Measurements from ENCODE around the gene UST.

- TF ChIP-seq CTCF (IDR thresholded peaks at IDR 0.05) (no peak), POLR2A (IDR thresholded peaks at IDR 0.05) (no peak)
These were observed 313.6 kb downstream of the UST start for GRCh38 chr6:149060300-149060984.

Data from esophagus squamous epithelium (tissue), 4 donors.